IMR-90 (cell line): Measurements from ENCODE around the gene CASP2. TPM values are rescaled to one million over a fixed set of nuclear protein-coding genes. Genes with fewer than 3 reads are reported as not detected.

Experiments
- ATAC-seq: fragments of 200-7000 bp; cut with Tn5 transposase; 2 replicates; pipeline ENCODE4 v1.9.1; 2020; ENCODE audit warnings: low read depth, mild to moderate bottlenecking, moderate library complexity
- BruUV-seq: library from RNA; stranded (reverse); fragments of 400-500 nt; replicated peaks from 2 replicates; lab custom pipeline; 2021; lab: Mats Ljungman, UMichigan
- CTCF ChIA-PET: fragments of 300-600 bp; formaldehyde crosslinking; extraction: SDS; loops from one replicate; lab custom pipeline; 2021; ENCODE audit warnings: antibody characterized with exemption; lab: Yijun Ruan, JAX
- POLR2A ChIA-PET: fragments of 300-600 bp; sonication (Branson Sonifier 250); formaldehyde crosslinking; loops from one replicate; lab custom pipeline; 2022; ENCODE audit warnings: antibody characterized with exemption; ENCODE audit not compliant: unreplicated experiment; lab: Charles Lee
- DNase-seq: peaks from one replicate; pipeline ENCODE4 v3.0.0; 2013
- H2AFZ ChIP-seq: replicated peaks from 2 replicates; pipeline ENCODE3; 2013; ENCODE audit warnings: low read length, mild to moderate bottlenecking; ENCODE audit not compliant: poor library complexity
- H2AK5ac ChIP-seq: 2 replicates; pipeline ENCODE4 v1.6.1; 2013; ENCODE audit warnings: low read depth, low read length, inconsistent platforms
- H2AK9ac ChIP-seq: replicated peaks from 2 replicates; pipeline ENCODE3; 2013; ENCODE audit warnings: mild to moderate bottlenecking, low read depth, low read length, moderate library complexity; ENCODE audit not compliant: poor library complexity
- H2BK120ac ChIP-seq: 2 replicates; pipeline ENCODE4 v1.6.1; 2013; ENCODE audit warnings: low read depth, low read length, inconsistent platforms
- H2BK15ac ChIP-seq: 3 replicates; pipeline ENCODE4 v1.6.1; 2013; ENCODE audit warnings: low read depth, low read length, inconsistent platforms
- H2BK20ac ChIP-seq: 2 replicates; pipeline ENCODE4 v1.6.1; 2013; ENCODE audit warnings: low read depth, mild to moderate bottlenecking, inconsistent platforms, low read length, moderate library complexity
- H2BK5ac ChIP-seq: 2 replicates; pipeline ENCODE4 v1.6.1; 2013; ENCODE audit warnings: mild to moderate bottlenecking, low read depth, low read length, inconsistent platforms; ENCODE audit not compliant: poor library complexity, severe bottlenecking
- H3K14ac ChIP-seq: replicated peaks from 2 replicates; pipeline ENCODE4 v1.6.1; 2013; ENCODE audit warnings: low read depth, low read length, inconsistent platforms
- H3K18ac ChIP-seq: 2 replicates; pipeline ENCODE4 v1.6.1; 2013; ENCODE audit warnings: low read depth, low read length, control low read depth
- H3K23ac ChIP-seq: 2 replicates; pipeline ENCODE4 v1.6.1; 2013; ENCODE audit warnings: low read depth, low read length, inconsistent platforms
- H3K27ac ChIP-seq: 2 replicates; pipeline ENCODE4 v1.5.1; 2013; ENCODE audit warnings: mild to moderate bottlenecking, control low read depth, low read length; ENCODE audit not compliant: insufficient read depth
- H3K27me3 ChIP-seq: 2 replicates; pipeline ENCODE4 v1.6.1; 2013; ENCODE audit warnings: low read length; ENCODE audit not compliant: control insufficient read depth, insufficient read depth
- H3K36me3 ChIP-seq: 2 replicates; pipeline ENCODE4 v1.6.1; 2013; ENCODE audit warnings: low read length, mixed read lengths; ENCODE audit not compliant: control insufficient read depth, insufficient read depth
- H3K4ac ChIP-seq: 2 replicates; pipeline ENCODE4 v1.6.1; 2013; ENCODE audit warnings: low read depth, low read length, inconsistent platforms
- H3K4me1 ChIP-seq: 2 replicates; pipeline ENCODE4 v1.6.1; 2013; ENCODE audit warnings: low read length, mixed read lengths; ENCODE audit not compliant: control insufficient read depth, insufficient read depth
- H3K4me2 ChIP-seq: 2 replicates; pipeline ENCODE4 v1.6.1; 2013; ENCODE audit warnings: low read depth, mild to moderate bottlenecking, control low read depth, low read length, moderate library complexity
- H3K4me3 ChIP-seq: 2 replicates; pipeline ENCODE4 v1.5.1; 2013; ENCODE audit warnings: low read depth, mild to moderate bottlenecking, control low read depth, low read length, moderate library complexity; ENCODE audit not compliant: insufficient read depth
- H3K56ac ChIP-seq: 2 replicates; pipeline ENCODE4 v1.6.1; 2013; ENCODE audit warnings: low read length, inconsistent platforms; ENCODE audit not compliant: insufficient read depth; ENCODE audit errors: extremely low read depth
- H3K79me1 ChIP-seq, 2 experiments: 2 replicates each; pipeline ENCODE4 v1.6.1; 2013; ENCODE audit warnings: low read length in 2 of 2, inconsistent platforms in 1 of 2, low read depth in 1 of 2
- H3K9ac ChIP-seq: 2 replicates; pipeline ENCODE4 v1.6.1; 2013; ENCODE audit warnings: low read depth, low read length, control low read depth
- H3K9me1 ChIP-seq: 2 replicates; pipeline ENCODE4 v1.6.1; 2013; ENCODE audit warnings: low read length, inconsistent platforms; ENCODE audit not compliant: insufficient read depth
- H3K9me3 ChIP-seq: 2 replicates; pipeline ENCODE4 v1.6.1; 2013; ENCODE audit warnings: low read length; ENCODE audit not compliant: control insufficient read depth, insufficient read depth
- H4K20me1 ChIP-seq: 2 replicates; pipeline ENCODE4 v1.6.1; 2013; ENCODE audit warnings: low read length, inconsistent platforms; ENCODE audit not compliant: insufficient read depth
- H4K5ac ChIP-seq: 2 replicates; pipeline ENCODE4 v1.6.1; 2013; ENCODE audit warnings: mild to moderate bottlenecking, low read depth, low read length, control low read depth
- H4K8ac ChIP-seq, 2 experiments: 2 replicates each; pipeline ENCODE4 v1.6.1; 2013; ENCODE audit warnings: low read depth in 2 of 2, low read length in 2 of 2, control low read depth in 1 of 2, inconsistent platforms in 1 of 2
- H4K91ac ChIP-seq: 2 replicates; pipeline ENCODE4 v1.6.1; 2013; ENCODE audit warnings: low read depth, low read length, inconsistent platforms; ENCODE audit not compliant: insufficient read depth
- BHLHE40 ChIP-seq: fragments of 150-350 bp; IDR thresholded peaks from 2 replicates; pipeline ENCODE4 v1.6.1; 2016; ENCODE audit warnings: mild to moderate bottlenecking, low read depth, low read length
- CEBPB ChIP-seq: IDR thresholded peaks from 2 replicates; pipeline ENCODE4 v1.6.1; 2012; ENCODE audit warnings: low read depth, low read length, improper control_type of control experiment
- CTCF ChIP-seq: conservative IDR thresholded peaks from 2 replicates; pipeline ENCODE4 v1.5.1; 2012; ENCODE audit warnings: mild to moderate bottlenecking, low read depth, low read length, improper control_type of control experiment
- POLR2A ChIP-seq: IDR thresholded peaks from 2 replicates; pipeline ENCODE4 v1.6.1; 2012; ENCODE audit warnings: mild to moderate bottlenecking, low read depth, low read length
- RAD21 ChIP-seq: IDR thresholded peaks from 2 replicates; pipeline ENCODE4 v1.6.1; 2012; ENCODE audit warnings: low read length, improper control_type of control experiment
- WGBS, 2 experiments: methylation state at CpG; one replicate each; pipeline versions ENCODE4 v1.1.5 to v1.1.7; 2013; ENCODE audit warnings: missing lambda C conversion rate in 2 of 2; ENCODE audit not compliant: insufficient read length in 1 of 2; ENCODE audit errors: extremely low coverage in 2 of 2; 5-methylcytosine and 5-hydroxymethylcytosine counted together
- dilution Hi-C: fragments of 300-500 bp; cut with HindIII; formaldehyde crosslinking; loops from one replicate; pipeline ENCODE4 v1.14.3; 2018; ENCODE audit warnings: low sequenced_read_pairs; ENCODE audit not compliant: unreplicated experiment
- in situ Hi-C: fragments of 300-500 bp; cut with MboI; formaldehyde crosslinking; loops from 3 replicates; pipeline ENCODE4 v1.14.3; 2019; ENCODE audit warnings: low sequenced_read_pairs, inconsistent platforms, mixed read lengths
- intact Hi-C: fragments of 100-400 bp; cut with micrococcal nuclease; formaldehyde crosslinking; loops from 2 replicates; pipeline ENCODE4 v1.10.0; 2022
- polyA plus RNA-seq, 3 experiments: library from polyadenylated mRNA; depleted of rRNA; stranded (reverse); fragments of >200 nt; gene quantifications; 2 replicates each; pipeline ENCODE4 v1.2.3, GENCODE V29; 2012; ENCODE audit warnings: low replicate concordance in 1 of 3
- total RNA-seq: library from RNA; depleted of rRNA; stranded (reverse); fragments of >200 nt; gene quantifications from 2 replicates; pipeline ENCODE4 v1.2.3, GENCODE V29; 2012

Gene CASP2
- total and polyA plus RNA-seq, 2 of the 4 experiments (the other 2 are of a cell fraction) = 15.4 to 25.6 TPM

GRCh38 chr7:143248761-143249354 is 39.3 kb upstream of the CASP2 start:
- no CpG with 5 or more reads among the region's 2 CpGs for WGBS, 2 experiments
- Histone ChIP-seq H4K5ac (no peak overlapping the region), H3K79me1 (no peaks in the 10 kb centered on the region), H2AFZ (no peak overlapping the region), H3K9me1 (no peaks in the 10 kb centered on the region), H3K4me1 (no peaks in the 10 kb centered on the region), H2BK15ac (no peak overlapping the region), H3K4me2 (no peak overlapping the region), H2BK20ac (no peak overlapping the region), H3K23ac (no peak overlapping the region), H3K4me3 (no peak overlapping the region), H4K20me1 (no peaks in the 10 kb centered on the region), H2AK9ac (no peak overlapping the region), H3K4ac (no peak overlapping the region), H3K36me3 (no peaks in the 10 kb centered on the region), H2AK5ac (no peak overlapping the region), H3K14ac (no peak overlapping the region), H3K18ac (no peak overlapping the region), H2BK120ac (no peak overlapping the region), H3K9ac (no peak overlapping the region), H4K8ac (no peak overlapping the region), H3K27me3 (peaks cover 11% of the 10 kb centered on the region), H3K9me3 (no peaks in the 10 kb centered on the region), H2BK5ac (no peak overlapping the region), H4K91ac (no peak overlapping the region), H3K56ac (no peak overlapping the region), H3K27ac (no peak overlapping the region)
- ATAC-seq (no peak), DNase-seq (no peak)
- in situ Hi-C loops = no loop called here
- TF ChIP-seq CEBPB (no peak), BHLHE40 (no peak), POLR2A (no peak), CTCF (no peak), RAD21 (no peak)
- no TSS peak for BruUV-seq
- ChIA-PET POLR2A (no interaction called here), CTCF (interaction anchor here (0.6 kb wide), 1 partner anchor 53 kb away, joined by 4 read pairs; no protein-coding TSS in a partner anchor)
- intact Hi-C loops = no loop called here
- dilution Hi-C loops = no loop called here
